ENCODE data around the gene RAB3GAP1.
"Not testable (repeated sequence)": the region's sequence is repeated elsewhere in the genome, so short reads cannot be mapped to it uniquely, and the experiment has no call there.

Gene RAB3GAP1

GRCh38 chr2:135055182-135055786, 3.2 kb downstream of the RAB3GAP1 start:
- DNase-seq: no peak

- DNase-seq: no peak
These were observed 4.7 kb downstream of the RAB3GAP1 start for GRCh38 chr2:135056790-135057189.

DNA sequence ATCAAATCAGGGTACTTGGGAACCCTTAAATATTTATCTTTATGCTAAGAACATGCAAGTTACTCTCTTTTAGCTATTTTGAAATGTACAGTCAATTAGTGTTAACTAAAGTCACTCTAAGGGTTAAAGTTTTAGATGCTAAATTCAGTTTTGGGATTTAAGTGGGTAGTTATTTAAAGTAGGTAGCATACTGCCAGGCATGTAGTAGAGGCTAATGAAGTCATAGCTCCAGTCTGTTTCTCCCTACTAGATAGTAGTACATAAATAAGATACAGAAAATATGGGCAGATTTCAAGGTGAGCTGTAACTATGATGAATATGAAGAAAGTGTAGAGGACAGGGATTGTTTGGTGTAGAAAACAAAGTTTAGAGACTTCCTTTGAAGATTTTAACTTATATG, 7.5 kb downstream of the RAB3GAP1 start:
- no peak for DNase-seq

DNA sequence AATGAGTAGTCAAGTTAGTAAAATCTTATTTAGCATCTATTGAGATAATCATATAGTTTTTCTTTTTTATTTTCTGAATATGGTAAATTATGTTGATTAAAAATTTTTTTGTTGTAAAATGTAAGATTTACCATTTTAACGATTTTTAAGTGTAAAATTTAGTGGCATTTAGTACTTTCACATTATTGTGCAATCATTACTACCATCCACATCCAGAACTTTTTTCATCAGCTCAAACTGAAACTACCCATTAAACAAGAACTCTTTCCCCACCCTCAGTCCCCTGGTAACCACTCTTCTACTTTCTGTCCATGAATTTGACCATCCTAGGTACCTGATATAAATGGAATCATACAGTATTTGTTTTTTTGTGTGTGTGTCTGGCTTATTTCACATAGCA, 11.1 kb downstream of the RAB3GAP1 start:
- no peak for DNase-seq

- DNase-seq: no peak
These were observed 12.1 kb downstream of the RAB3GAP1 start for GRCh38 chr2:135064149-135064548.

GRCh38 chr2:135066710-135067109, 14.6 kb downstream of the RAB3GAP1 start:
- DNase-seq: no peak

- no peak for DNase-seq
These were observed 20.3 kb downstream of the RAB3GAP1 start for GRCh38 chr2:135072125-135072997.

- DNase-seq: no peak
These were observed 22.1 kb downstream of the RAB3GAP1 start for GRCh38 chr2:135074216-135074615.

GRCh38 chr2:135076556-135076955, 24.5 kb downstream of the RAB3GAP1 start:
- DNase-seq: no peak

DNA sequence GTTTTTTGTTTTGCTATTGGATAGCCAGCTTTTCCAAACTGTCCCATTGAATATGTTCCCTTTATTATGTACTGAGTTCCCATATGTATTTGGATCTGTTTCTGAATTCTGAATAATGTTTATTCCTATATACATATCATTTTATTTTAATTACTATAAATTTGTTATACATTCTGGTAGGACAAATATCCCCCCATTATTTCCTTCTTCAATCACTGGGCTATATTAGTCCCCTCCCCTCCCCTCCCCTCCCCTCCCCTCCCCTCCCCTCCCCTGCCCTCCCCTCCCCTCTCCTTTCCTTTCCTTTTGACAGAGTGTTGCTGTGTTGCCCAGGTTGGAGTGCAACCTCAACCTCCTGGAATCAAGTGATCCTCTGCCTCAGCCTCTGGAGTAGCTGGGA, 26.3 kb downstream of the RAB3GAP1 start:
- DNase-seq: no peak

DNA sequence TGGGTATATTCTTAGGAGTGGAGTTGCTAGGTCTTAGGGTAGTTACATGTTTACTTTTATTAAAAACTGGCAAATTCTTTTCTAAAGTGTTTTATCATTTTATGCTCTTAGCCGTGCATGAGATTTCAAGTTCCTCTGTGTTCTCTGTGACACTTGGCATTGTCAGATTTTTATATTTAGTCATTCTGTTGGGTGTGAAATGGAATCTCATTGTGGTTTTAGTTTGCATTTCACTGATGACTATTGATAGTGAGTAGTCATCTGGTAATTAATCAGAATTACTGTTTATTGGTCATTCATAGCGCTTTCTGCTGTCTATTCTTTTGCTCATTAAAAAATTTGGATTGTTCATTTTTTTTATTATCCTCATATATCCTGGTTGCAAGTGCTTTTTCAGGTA, 34.1 kb downstream of the RAB3GAP1 start:
- DNase-seq: no peak

- not testable (repeated sequence) for DNase-seq
These were observed 37.5 kb downstream of the RAB3GAP1 start for GRCh38 chr2:135089597-135089996.

GRCh38 chr2:135091681-135092080, 39.6 kb downstream of the RAB3GAP1 start:
- DNase-seq: no peak

GRCh38 chr2:135093193-135093592, 41.1 kb downstream of the RAB3GAP1 start:
- DNase-seq: no peak

- DNase-seq: no peak
These were observed 41.7 kb downstream of the RAB3GAP1 start for GRCh38 chr2:135093670-135094330.

- no peak for DNase-seq
These were observed 42.4 kb downstream of the RAB3GAP1 start for GRCh38 chr2:135094508-135094907.

DNA sequence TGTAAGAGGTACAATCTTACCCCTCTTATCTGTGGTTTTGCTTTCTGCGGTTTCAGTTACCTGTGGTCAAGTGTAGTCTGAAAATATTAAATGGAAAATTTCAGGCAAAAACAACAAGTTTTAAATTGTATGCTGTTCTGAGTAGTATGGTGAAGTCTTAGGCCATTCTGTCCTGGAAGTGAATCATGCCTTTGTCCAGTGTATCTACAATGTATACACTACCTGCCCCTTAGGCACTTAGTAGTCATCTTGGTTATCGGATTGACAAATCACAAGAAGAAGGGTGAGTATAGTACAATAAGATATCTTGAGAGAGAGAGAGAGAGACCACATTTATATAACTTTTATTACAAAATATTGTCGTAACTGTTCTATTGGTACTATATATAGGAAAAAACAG, 43.5 kb downstream of the RAB3GAP1 start:
- no peak for DNase-seq

DNA sequence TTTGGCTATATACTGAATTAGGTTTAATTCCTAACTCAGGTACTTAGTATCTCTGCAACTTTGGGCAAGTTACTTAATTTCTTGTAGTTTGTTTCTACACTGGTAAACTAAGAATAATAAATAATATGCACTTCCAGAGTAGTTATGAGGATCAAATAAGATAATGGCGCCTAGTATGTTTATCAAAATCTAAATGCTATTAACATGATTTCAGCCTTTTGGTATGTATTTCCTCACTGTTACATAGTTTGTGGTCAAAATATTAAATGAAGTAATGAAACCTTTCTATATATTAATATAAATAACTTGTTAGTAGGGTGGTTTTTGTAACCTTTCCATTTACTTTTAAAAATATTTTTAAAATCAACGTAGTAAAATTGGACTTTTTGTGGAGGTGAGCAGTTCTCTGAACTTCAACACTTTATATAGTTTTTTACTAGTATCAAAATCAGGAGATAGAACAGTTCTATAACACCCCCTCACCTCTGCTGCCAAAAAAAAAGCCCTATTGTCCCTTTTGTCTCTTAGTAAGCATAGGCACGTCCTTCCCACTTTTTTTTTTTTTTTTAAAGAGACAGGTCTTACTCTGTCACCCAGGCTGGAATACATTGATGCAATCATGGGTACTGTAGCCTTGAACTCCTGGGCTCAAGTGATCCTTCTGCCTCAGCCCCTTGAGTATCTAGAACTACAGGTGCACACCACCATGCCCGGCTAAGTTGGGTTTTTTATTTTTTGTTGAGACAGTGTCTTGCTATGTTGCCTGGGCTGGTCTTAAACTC, 44.8 kb downstream of the RAB3GAP1 start:
- no peak for DNase-seq

GRCh38 chr2:135097532-135098231, 45.6 kb downstream of the RAB3GAP1 start:
- no peak for DNase-seq

GRCh38 chr2:135099802-135100483, 47.9 kb downstream of the RAB3GAP1 start:
- no peak for DNase-seq

- no peak for DNase-seq
These were observed 51.8 kb downstream of the RAB3GAP1 start for GRCh38 chr2:135103843-135104242.
